Naive B cell (primary cell): ENCODE measurements around the gene PRKG1. TPM values are rescaled to one million over a fixed set of nuclear protein-coding genes. Genes with fewer than 3 reads are reported as not detected.
"Not testable (repeated sequence)": the region's sequence is repeated elsewhere in the genome, so short reads cannot be mapped to it uniquely, and the experiment has no call there.

Source experiments
- ATAC-seq, 2 donors: fragments of 150-1000 bp; cut with Tn5 transposase; 2 replicates each; pipeline ENCODE4 v1.10.0; 2021; ENCODE audit warnings: low read depth in 2 of 2, mild to moderate bottlenecking in 2 of 2, moderate library complexity in 2 of 2
- DNase-seq: peaks from one replicate; pipeline ENCODE4 v3.0.0; 2022
- H3K27ac Mint-ChIP-seq, 6 donors: one replicate each; pipeline ENCODE4 v1.8.0; 2020 to 2022; ENCODE audit warnings: mild to moderate bottlenecking in 6 of 6, mixed read lengths in 6 of 6, moderate library complexity in 5 of 6, inconsistent platforms in 2 of 6
- H3K27me3 Mint-ChIP-seq, 3 donors: one replicate each; pipeline ENCODE4 v1.8.0; 2021 to 2022; ENCODE audit warnings: mixed read lengths in 3 of 3, mild to moderate bottlenecking in 1 of 3
- H3K36me3 Mint-ChIP-seq, 2 donors: one replicate each; pipeline ENCODE4 v1.8.0; 2020 to 2022; ENCODE audit warnings: mixed read lengths in 2 of 2, inconsistent platforms in 1 of 2, mild to moderate bottlenecking in 1 of 2
- H3K4me1 Mint-ChIP-seq, 3 donors: one replicate each; pipeline ENCODE4 v1.8.0; 2020 to 2022; ENCODE audit warnings: mixed read lengths in 3 of 3, inconsistent platforms in 1 of 3, mild to moderate bottlenecking in 1 of 3, moderate library complexity in 1 of 3
- H3K4me3 Mint-ChIP-seq, 8 donors: one replicate each; pipeline ENCODE4 v1.8.0; 2020 to 2022; ENCODE audit warnings: mild to moderate bottlenecking in 8 of 8, mixed read lengths in 8 of 8, moderate library complexity in 8 of 8, inconsistent platforms in 2 of 8
- H3K9me3 Mint-ChIP-seq, 7 donors: one replicate each; pipeline ENCODE4 v1.8.0; 2020 to 2022; ENCODE audit warnings: mixed read lengths in 7 of 7, mild to moderate bottlenecking in 5 of 7, inconsistent platforms in 2 of 7, moderate library complexity in 1 of 7
- polyA plus RNA-seq, 6 donors: library from polyadenylated mRNA; unstranded; fragments of 300-500 nt; fragmentation: Illumina TruSeq; gene quantifications; one replicate each; pipeline ENCODE4 v1.2.3, GENCODE V29; 2021; ENCODE audit warnings: low read depth in 6 of 6

Gene PRKG1
- polyA plus RNA-seq, 6 donors from 2014 or later, result 0.21 TPM; not detected in 5

DNA sequence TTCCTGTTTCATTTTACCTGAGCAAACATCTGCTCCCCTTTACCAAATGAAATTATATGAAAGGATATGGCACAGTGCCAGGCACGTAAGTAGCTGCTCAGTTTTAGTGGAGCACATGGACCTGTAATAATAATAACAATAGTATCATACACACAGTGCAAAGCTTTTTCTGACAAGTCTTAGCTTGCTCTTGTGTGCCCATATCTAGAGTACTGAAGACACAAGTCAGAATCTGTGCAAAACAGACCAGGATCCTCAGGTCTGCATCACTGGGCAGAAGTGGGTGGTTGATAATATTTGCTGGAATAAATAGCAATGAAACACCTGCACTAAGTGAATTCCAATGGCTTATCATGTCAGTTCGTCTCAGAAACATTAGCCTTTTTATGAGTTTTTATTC lies 1154.3 kb downstream of the PRKG1 start:
- H3K4me1 Mint-ChIP-seq, result peaks cover 17 to 27% (median 24%) of the 10 kb centered on the region in 3 donors
- H3K27me3 Mint-ChIP-seq, result no peaks in the 10 kb centered on the region
- peaks cover 0 to 2% (median 0%) of the 10 kb centered on the region in 7 donors for H3K9me3 Mint-ChIP-seq
- no peaks in the 10 kb centered on the region for H3K36me3 Mint-ChIP-seq
- H3K27ac Mint-ChIP-seq, result no peak overlapping the region
- no peak overlapping the region for H3K4me3 Mint-ChIP-seq
- no peak for DNase-seq
- no peak for ATAC-seq

DNA sequence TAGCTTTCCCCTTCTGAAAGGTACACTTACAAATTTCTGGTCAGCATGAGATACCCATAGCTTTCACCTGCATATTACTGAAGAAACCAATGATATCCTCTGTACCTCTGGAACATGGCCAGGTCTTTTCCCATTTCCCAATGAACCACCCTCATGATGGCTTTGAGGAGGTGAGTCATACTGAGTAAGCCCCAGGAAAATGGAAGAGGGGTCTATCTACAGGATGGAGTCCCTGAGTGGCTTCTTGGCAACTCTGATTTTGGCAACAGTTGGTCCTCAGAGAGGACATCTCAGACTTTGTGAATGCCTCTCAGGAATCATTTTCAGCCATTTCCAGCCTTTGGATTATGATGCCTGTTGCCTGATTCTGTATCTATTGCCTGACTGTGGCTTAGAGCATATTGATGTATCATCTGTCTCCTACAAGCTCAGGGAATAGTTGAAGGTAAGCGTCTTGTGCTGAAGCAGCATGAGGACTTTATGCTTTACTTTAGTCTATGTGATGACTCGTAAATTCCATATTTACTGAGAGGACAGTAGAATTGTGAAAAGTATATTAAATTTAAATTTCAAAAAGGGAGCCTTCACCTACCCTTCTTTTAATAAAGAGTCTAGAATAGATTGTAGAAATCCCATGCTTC lies 1155.1 kb downstream of the PRKG1 start:
- no peak for ATAC-seq
- Mint-ChIP-seq H3K4me3 (no peak overlapping the region), H3K9me3 (peaks cover 0 to 2% (median 0%) of the 10 kb centered on the region in 7 donors), H3K36me3 (no peaks in the 10 kb centered on the region), H3K27ac (peak overlapping the region in 1 of 6 donors; percentile 37), H3K4me1 (peaks cover 17 to 27% (median 24%) of the 10 kb centered on the region in 3 donors), H3K27me3 (no peaks in the 10 kb centered on the region)
- DNase-seq, result no peak

DNA sequence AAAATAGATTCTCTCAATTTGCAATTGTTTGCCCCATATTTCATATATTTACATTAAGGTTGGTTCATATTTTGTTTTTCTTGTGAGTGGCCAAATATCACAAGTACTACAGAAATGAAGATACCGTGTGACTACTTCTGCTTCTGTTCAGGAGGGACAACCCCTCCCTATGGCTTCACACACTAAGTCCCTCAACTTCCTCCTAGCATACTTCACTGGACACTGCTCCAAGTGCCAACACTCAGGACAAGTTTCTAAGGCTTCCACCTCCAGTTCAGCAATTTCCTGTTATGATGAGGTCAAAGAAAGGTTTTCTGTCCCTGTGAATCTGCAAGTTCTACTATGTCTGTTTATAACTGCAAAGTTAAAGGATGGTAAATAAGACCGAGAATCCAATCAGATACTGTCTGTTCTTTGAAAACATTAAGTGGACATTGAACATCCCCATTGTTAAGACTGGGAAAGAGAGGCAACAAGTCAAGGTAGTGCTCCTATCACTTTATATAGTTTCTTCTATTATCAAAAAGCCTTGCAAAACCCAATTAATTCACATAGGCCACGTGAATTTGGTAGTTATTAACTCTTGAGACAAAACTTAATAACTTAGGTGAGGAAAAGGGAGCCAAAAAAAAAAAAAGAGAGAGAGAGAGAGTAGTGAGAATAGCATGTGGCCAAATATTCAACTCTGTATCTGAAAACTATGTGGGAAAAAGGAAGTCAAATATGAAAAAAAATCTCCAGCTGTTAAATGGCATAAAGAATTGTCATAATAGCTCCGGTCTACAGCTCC lies 1158.5 kb downstream of the PRKG1 start:
- H3K4me3 Mint-ChIP-seq, result peak overlapping the region; percentile 71 to 93 (median 82)
- H3K27ac Mint-ChIP-seq, result peak overlapping the region in 5 of 6 donors; percentile 24 to 92 (median 82)
- peak; percentile 38 for DNase-seq
- no peaks in the 10 kb centered on the region for H3K9me3 Mint-ChIP-seq
- no peaks in the 10 kb centered on the region for H3K27me3 Mint-ChIP-seq
- H3K4me1 Mint-ChIP-seq, result peaks cover 17 to 27% (median 24%) of the 10 kb centered on the region in 3 donors
- no peaks in the 10 kb centered on the region for H3K36me3 Mint-ChIP-seq
- peak; percentile 65 to 96 for ATAC-seq

DNA sequence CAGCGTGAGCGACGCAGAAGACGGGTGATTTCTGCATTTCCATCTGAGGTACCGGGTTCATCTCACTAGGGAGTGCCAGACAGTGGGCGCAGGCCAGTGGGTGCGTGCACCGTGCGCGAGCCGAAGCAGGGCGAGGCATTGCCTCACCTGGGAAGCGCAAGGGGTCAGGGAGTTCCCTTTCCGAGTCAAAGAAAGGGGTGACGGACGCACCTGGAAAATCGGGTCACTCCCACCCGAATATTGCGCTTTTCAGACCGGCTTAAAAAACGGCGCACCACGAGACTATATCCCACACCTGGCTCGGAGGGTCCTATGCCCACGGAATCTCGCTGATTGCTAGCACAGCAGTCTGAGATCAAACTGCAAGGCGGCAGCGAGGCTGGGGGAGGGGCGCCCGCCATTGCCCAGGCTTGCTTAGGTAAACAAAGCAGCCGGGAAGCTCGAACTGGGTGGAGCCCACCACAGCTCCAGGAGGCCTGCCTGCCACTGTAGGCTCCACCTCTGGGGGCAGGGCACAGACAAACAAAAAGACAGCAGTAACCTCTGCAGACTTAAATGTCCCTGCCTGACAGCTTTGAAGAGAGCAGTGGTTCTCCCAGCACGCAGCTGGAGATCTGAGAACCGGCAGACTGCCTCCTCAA lies 1159.2 kb downstream of the PRKG1 start:
- H3K27ac Mint-ChIP-seq, result peak overlapping the region in 4 of 6 donors; percentile 63 to 92 (median 86)
- not testable (repeated sequence) for DNase-seq

DNA sequence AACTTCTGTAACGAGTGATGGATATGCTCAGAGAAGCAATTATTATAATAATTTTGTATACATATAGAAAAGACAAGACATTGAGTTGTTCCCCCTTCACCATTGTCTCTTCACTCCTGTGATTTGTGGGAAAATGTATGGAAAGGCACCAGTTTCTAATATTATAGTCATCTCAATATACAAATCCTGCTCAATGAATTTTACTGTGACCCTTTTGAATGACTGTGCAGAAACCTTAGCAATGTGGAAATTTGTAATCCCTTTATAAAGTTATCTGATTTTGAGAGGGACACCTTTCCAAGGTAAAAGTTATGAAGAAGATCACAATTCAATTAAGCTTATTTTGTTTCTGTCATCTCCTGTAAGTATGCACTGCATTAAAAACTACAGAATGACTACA lies 1165.5 kb downstream of the PRKG1 start:
- no peaks in the 10 kb centered on the region for H3K36me3 Mint-ChIP-seq
- no peak for ATAC-seq
- no peaks in the 10 kb centered on the region for H3K9me3 Mint-ChIP-seq
- H3K27me3 Mint-ChIP-seq, result no peaks in the 10 kb centered on the region
- DNase-seq, result no peak
- H3K27ac Mint-ChIP-seq, result peak overlapping the region in 1 of 6 donors; percentile 4
- no peak overlapping the region for H3K4me3 Mint-ChIP-seq
- no peaks in the 10 kb centered on the region for H3K4me1 Mint-ChIP-seq

More for the DNA sequence above, 1159.2 kb downstream of the PRKG1 start:
- not testable (repeated sequence) for H3K9me3 Mint-ChIP-seq, ATAC-seq, H3K36me3 Mint-ChIP-seq, H3K27me3 Mint-ChIP-seq
- peaks cover 17 to 27% (median 24%) of the 10 kb centered on the region in 3 donors for H3K4me1 Mint-ChIP-seq
- peak overlapping the region; percentile 71 to 93 (median 82) for H3K4me3 Mint-ChIP-seq

DNA sequence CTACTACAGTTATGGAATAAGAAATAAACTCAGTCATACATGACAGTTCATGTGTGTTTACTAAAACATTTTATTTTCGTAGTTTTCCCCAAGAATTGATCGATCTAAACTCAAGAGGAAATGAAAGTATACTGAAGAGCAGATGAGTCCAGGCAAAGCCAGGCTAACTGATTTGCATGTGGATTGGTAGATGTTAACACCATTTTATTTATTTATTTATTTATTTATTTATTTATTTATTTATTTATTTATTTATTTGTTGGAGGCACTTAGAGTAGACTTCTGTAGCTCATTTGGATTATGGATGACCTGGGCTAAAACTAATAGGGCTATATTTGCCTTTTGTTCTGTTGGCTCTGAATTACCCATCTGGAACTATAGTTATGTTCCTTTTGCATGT lies 1171.3 kb downstream of the PRKG1 start:
- H3K4me3 Mint-ChIP-seq, result no peak overlapping the region
- H3K9me3 Mint-ChIP-seq, result no peaks in the 10 kb centered on the region
- no peaks in the 10 kb centered on the region for H3K27me3 Mint-ChIP-seq
- H3K4me1 Mint-ChIP-seq, result peaks cover 0 to 7% (median 4%) of the 10 kb centered on the region in 3 donors
- DNase-seq (no peak), ATAC-seq (no peak)
- H3K27ac Mint-ChIP-seq, result peak overlapping the region in 1 of 6 donors; percentile 7
- no peaks in the 10 kb centered on the region for H3K36me3 Mint-ChIP-seq

DNA sequence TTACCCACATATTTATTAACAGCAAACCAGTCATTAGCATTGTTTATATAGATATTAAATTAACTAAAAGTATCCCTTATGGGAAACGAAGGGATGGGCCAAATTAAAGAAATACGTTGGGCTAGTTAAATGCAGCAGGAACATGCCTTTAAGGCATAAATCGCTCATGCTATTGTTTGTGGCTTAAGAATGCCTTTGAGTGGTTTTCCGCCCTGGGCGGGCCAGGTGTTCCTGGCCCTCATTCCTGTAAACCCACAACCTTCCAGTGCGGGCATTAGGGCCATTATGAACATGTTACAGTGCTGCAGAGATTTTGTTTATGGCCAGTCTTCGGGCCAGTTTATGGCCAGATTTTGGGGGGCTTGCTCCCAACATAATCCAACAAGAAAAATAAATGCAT lies 1173.6 kb downstream of the PRKG1 start:
- H3K27me3 Mint-ChIP-seq, H3K9me3 Mint-ChIP-seq, DNase-seq, ATAC-seq, H3K4me3 Mint-ChIP-seq, H3K4me1 Mint-ChIP-seq, H3K36me3 Mint-ChIP-seq: not testable (repeated sequence)
- peak overlapping the region in 1 of 6 donors; percentile 21 for H3K27ac Mint-ChIP-seq

DNA sequence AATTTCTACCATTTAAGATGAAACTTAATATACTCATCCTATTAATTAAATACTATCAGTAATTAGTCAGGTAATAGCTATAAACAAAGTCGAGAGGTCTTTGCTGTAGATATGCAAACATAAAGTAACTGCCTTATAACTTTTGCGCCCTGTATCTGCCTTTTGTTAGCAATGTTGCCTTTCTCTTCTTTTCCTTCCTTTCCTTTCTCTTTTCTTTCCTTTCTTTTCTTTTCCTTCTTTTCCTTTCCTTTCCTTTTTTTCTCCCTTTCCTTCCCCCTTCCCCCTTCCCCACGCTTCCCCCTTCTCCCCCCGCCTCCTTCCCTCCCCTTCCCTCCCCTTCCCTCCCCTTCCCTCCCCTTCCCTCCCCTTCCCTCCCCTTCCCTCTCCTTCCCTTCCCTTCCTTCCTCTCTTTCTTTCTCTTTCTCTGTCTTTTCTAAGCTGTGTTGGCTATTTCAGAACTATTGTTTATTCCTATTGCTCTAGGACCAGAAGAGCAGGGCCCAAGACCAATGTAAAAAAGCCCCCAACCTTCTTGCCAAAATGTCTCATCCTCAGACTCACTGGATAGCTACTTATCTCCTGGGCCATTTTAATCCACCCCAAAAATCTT lies 1174.5 kb downstream of the PRKG1 start:
- DNase-seq, result no peak
- ATAC-seq, result no peak
- Mint-ChIP-seq H3K9me3 (no peaks in the 10 kb centered on the region), H3K4me3 (no peak overlapping the region), H3K4me1 (peaks cover 0 to 7% (median 4%) of the 10 kb centered on the region in 3 donors), H3K27me3 (peaks cover 0 to 5% (median 0%) of the 10 kb centered on the region in 3 donors), H3K27ac (no peak overlapping the region), H3K36me3 (no peaks in the 10 kb centered on the region)

DNA sequence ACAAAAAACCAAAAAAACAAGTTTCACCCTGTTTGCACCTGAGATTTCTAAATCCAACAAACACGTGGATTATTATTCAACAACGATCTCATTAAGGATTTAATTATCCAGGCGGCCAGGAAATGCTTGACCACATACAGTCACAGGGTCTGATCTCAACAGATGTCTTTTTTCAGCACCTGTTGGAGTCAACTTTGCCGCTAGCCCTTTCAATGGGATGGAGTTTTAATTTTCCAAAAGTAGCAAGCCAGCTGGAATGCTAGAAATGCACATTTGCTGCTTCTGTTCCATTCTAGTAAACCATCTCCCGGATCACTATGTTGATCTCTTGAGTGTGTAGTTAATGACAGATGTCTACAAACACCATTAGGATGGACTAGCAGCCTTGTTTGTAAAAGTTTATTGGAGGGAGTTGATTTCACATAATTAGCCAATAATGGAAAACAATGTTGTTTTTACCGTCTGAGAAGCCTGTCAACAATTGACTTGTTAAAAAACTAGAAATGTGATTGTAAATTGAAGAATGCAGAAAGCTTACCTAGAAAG lies 1175.6 kb downstream of the PRKG1 start:
- H3K4me1 Mint-ChIP-seq, result peaks cover 0 to 7% (median 4%) of the 10 kb centered on the region in 3 donors

DNA sequence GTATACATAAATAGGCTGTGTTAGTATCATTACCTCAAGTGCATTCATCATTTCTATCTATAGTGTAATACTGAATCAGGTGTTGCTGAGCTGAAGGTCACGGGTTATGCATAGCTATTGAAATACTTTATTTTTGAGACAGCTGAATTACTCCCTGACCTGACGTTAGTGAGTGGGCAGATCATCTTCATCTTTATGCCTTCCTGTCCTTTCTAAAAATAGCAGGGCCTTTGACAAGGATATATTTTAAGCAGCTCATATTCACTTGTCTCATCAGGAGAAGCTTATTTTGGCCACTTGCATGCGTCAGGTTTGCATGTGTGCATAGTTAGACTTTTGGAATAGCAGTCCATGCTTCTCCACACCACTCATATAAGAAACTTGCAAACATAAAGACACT lies 1176.2 kb downstream of the PRKG1 start:
- no peak overlapping the region for H3K27ac Mint-ChIP-seq
- H3K36me3 Mint-ChIP-seq, result no peaks in the 10 kb centered on the region
- DNase-seq (no peak), ATAC-seq (no peak)
- peaks cover 0 to 3% (median 0%) of the 10 kb centered on the region in 3 donors for H3K4me1 Mint-ChIP-seq
- H3K9me3 Mint-ChIP-seq, result no peaks in the 10 kb centered on the region
- H3K4me3 Mint-ChIP-seq, result no peak overlapping the region
- H3K27me3 Mint-ChIP-seq, result peaks cover 0 to 5% (median 0%) of the 10 kb centered on the region in 3 donors

More for the DNA sequence above, 1175.6 kb downstream of the PRKG1 start:
- peak overlapping the region in 1 of 6 donors; percentile 30 for H3K27ac Mint-ChIP-seq
- H3K27me3 Mint-ChIP-seq, result peaks cover 0 to 5% (median 0%) of the 10 kb centered on the region in 3 donors
- H3K36me3 Mint-ChIP-seq, result no peaks in the 10 kb centered on the region
- H3K4me3 Mint-ChIP-seq, result no peak overlapping the region
- DNase-seq (no peak), ATAC-seq (no peak)
- no peaks in the 10 kb centered on the region for H3K9me3 Mint-ChIP-seq

DNA sequence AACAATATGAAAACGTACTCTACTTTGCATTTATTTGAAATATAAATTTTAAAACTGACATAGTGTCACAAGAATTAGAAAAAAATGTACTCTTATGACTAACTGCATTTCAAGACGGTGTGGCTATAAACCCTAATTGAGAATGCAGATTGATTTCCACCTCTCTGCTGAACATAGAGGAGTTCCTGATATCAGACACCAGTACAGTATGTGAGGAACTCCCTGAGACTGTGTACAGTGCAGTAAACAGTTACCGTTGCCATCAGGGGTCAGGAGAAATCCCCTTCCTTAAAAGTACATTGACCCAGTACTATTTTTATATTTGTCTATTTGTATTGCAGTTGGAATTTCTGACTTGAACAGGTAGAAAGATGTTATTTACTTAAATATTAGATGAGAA lies 1178.0 kb downstream of the PRKG1 start:
- no peak overlapping the region for H3K27ac Mint-ChIP-seq
- DNase-seq, result no peak
- H3K4me3 Mint-ChIP-seq, result no peak overlapping the region
- no peaks in the 10 kb centered on the region for H3K36me3 Mint-ChIP-seq
- no peaks in the 10 kb centered on the region for H3K4me1 Mint-ChIP-seq
- no peak for ATAC-seq
- H3K27me3 Mint-ChIP-seq, result peaks cover 0 to 5% (median 0%) of the 10 kb centered on the region in 3 donors
- no peaks in the 10 kb centered on the region for H3K9me3 Mint-ChIP-seq

DNA sequence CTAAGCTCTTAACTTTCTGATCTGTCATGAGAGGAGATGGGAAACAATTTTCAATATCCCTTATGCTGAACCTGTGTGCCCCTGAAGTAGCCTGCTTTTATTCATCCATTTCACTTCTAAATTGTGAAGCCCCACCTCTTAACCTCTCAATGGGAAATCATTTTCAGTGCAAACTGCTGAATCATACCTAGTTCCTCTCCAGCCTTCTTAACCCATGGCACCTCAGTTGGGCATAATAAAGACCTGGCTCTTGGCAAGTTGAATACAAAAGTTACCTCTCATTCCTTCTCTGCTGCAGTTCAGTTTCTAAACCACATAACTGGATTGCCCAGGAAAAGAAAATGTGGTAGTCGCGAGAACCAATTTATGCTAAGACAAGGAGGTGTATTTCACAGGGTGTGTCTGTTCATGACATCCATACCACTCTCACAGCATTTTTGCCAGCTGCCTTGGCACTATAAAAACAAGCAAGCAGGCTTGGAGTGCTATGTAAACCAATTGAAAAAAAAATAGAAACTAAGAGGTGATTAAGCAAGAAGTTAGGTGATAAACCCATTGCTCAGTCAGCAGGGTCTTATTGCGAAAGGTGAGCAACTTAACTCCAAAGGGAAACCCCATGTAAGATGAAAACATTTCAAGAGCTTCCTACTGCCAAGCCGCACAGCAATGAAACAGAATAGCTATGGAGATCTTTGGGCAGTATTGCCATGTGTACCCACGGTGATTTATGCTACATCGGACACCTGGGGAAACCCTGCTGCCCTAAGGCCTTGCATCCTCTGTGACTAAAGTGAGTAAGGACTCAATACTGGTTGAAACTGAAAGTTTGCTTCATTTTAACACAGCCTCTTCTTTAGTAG lies 1182.8 kb downstream of the PRKG1 start:
- DNase-seq (no peak), ATAC-seq (no peak)
- H3K4me3 Mint-ChIP-seq, result no peak overlapping the region
- no peaks in the 10 kb centered on the region for H3K9me3 Mint-ChIP-seq
- no peaks in the 10 kb centered on the region for H3K4me1 Mint-ChIP-seq
- no peaks in the 10 kb centered on the region for H3K36me3 Mint-ChIP-seq
- H3K27me3 Mint-ChIP-seq, result no peaks in the 10 kb centered on the region
- H3K27ac Mint-ChIP-seq, result no peak overlapping the region
